HL-60 (cell line): ENCODE measurements around the gene FEM1A.
A peak's percentile ranks its signal among the peaks of the same experiment; 100 is the strongest.

ENCODE experiments used
- DNase-seq, 2 experiments: peaks; one replicate each; pipeline ENCODE4 v3.0.0-alpha.2; 2010 to 2020; ENCODE audit warnings: low read depth in 1 of 2, low spot score in 1 of 2
- H3K27ac ChIP-seq: fragments of 250-450 bp; sonication (Bioruptor Pico); replicated peaks from 2 replicates; pipeline ENCODE4 v1.5.1; 2020; ENCODE audit warnings: mild to moderate bottlenecking, moderate library complexity
- H3K27me3 ChIP-seq: fragments of 250-450 bp; sonication (Bioruptor Pico); 2 replicates; pipeline ENCODE4 v1.5.1; 2021; ENCODE audit warnings: mild to moderate bottlenecking, moderate library complexity; ENCODE audit not compliant: insufficient read depth, poor library complexity, severe bottlenecking
- H3K4me3 ChIP-seq: replicated peaks from 2 replicates; pipeline ENCODE4 v1.5.1; 2011; ENCODE audit warnings: mild to moderate bottlenecking, control low read depth, low read length; ENCODE audit not compliant: insufficient read depth
- CTCF ChIP-seq: IDR thresholded peaks from one replicate; pipeline ENCODE4 v1.5.1; 2011; ENCODE audit warnings: low read length, control low read depth, inconsistent platforms; ENCODE audit not compliant: insufficient read depth
- GABPA ChIP-seq: IDR thresholded peaks from 2 replicates; pipeline ENCODE4 v1.6.1; 2012; ENCODE audit warnings: low read depth
- POLR2AphosphoS5 ChIP-seq: IDR thresholded peaks from 2 replicates; pipeline ENCODE4 v1.6.1; 2012; ENCODE audit warnings: low read depth
- REST ChIP-seq: IDR thresholded peaks from 2 replicates; pipeline ENCODE4 v1.6.1; 2012; ENCODE audit warnings: low read depth; ENCODE audit not compliant: insufficient replicate concordance
- SPI1 ChIP-seq: IDR thresholded peaks from 2 replicates; pipeline ENCODE4 v1.6.1; 2012; ENCODE audit warnings: low read depth, mild to moderate bottlenecking, borderline replicate concordance

Gene FEM1A

GRCh38 chr19:4755459-4755858, 36.1 kb upstream of the FEM1A start:
- H3K27ac ChIP-seq = no peak overlapping the region
- no peak overlapping the region for H3K4me3 ChIP-seq
- TF ChIP-seq GABPA = no peak
- DNase-seq = no peak
- peaks cover 14% of the 10 kb centered on the region for H3K27me3 ChIP-seq

- no peak for DNase-seq
- no peak overlapping the region for H3K4me3 ChIP-seq
- H3K27ac ChIP-seq = no peak overlapping the region
- H3K27me3 ChIP-seq = peaks cover 15% of the 10 kb centered on the region
- TF ChIP-seq GABPA (no peak), POLR2AphosphoS5 (no peak), CTCF (no peak), SPI1 (no peak), REST (no peak)
Observed at GRCh38 chr19:4758082-4758481, 33.5 kb upstream of the FEM1A start.

- no peak for TF ChIP-seq REST
- no peak for TF ChIP-seq SPI1
- no peak for TF ChIP-seq POLR2AphosphoS5
- no peak for TF ChIP-seq GABPA
- no peak for TF ChIP-seq CTCF
- Histone ChIP-seq H3K27me3 (peaks cover 15% of the 10 kb centered on the region), H3K4me3 (no peak overlapping the region), H3K27ac (no peak overlapping the region)
- no peak for DNase-seq
Observed at GRCh38 chr19:4758659-4759058, 32.9 kb upstream of the FEM1A start.

GRCh38 chr19:4759388-4760284, 31.9 kb upstream of the FEM1A start:
- TF ChIP-seq REST (no peak), GABPA (no peak), SPI1 (no peak), POLR2AphosphoS5 (no peak), CTCF (no peak)
- DNase-seq = peak; percentile 57 to 86
- Histone ChIP-seq H3K27me3 (peaks cover 15% of the 10 kb centered on the region), H3K4me3 (no peak overlapping the region), H3K27ac (no peak overlapping the region)
